Measurements from ENCODE around the gene EPHB1. TPM values are rescaled to one million over a fixed set of nuclear protein-coding genes. Genes with fewer than 3 reads are reported as not detected.
"Not testable (repeated sequence)": the region's sequence is repeated elsewhere in the genome, so short reads cannot be mapped to it uniquely, and the experiment has no call there.

The EPHB1 gene
- total RNA-seq, 4 donors from 2014 or later = 0.82 to 2.2 (median 1.2) TPM

GRCh38 chr3:134998855-134999254, 203.8 kb downstream of the EPHB1 start:
- no peak for TF ChIP-seq EP300 (IDR thresholded peaks at IDR 0.05; ENCODE audit: low read depth)
- no peak for TF ChIP-seq CTCF (IDR thresholded peaks at IDR 0.05)
- TF ChIP-seq POLR2AphosphoS5 (IDR thresholded peaks at IDR 0.05) = no peak
- TF ChIP-seq POLR2A (IDR thresholded peaks at IDR 0.05) = no peak
- 57 to 100% methylated on average over 1 to 3 of the region's 3 CpGs for WGBS, 2 donors (ENCODE audit: low coverage in 1 of 2)
- H3K27me3 ChIP-seq = no peaks in the 10 kb centered on the region
- H3K4me3 ChIP-seq = no peak overlapping the region
- DNase-seq = no peak
- no peaks in the 10 kb centered on the region for H3K36me3 ChIP-seq
- intact Hi-C loops (cut with DNase I; ENCODE audit: low total_unique reads) (no loop called here), in situ Hi-C loops (cut with MboI; ENCODE audit: low pct_ligation_motif_present in 1 of 4, low pct_unique_long_range_greater_than_20kb in 1 of 4, low sequenced_read_pairs in 3 of 4) (no loop called here)
- no peak overlapping the region for H3K27ac ChIP-seq
- no peaks in the 10 kb centered on the region for H3K4me1 ChIP-seq
- H3K9me3 ChIP-seq = no peaks in the 10 kb centered on the region

DNA sequence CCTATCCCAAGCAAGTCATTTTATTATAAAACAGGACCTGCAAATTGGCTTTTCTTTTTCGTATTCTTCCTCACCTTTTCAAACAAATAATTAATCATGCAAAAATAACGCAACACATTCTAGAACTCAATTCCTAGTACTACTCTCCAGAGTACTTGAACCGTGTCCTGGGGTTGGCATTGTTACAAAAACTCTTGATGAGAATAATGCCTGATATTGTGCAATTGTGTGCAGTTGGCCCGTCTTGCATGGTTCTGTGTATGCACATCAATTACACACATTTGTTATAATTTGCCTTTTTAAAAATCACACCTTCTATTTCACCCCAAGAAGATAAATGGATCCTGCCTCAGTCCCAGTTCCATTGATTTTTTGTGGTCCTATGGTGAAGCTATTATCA, 205.4 kb downstream of the EPHB1 start:
- no peaks in the 10 kb centered on the region for H3K9me3 ChIP-seq
- no peaks in the 10 kb centered on the region for H3K36me3 ChIP-seq
- H3K4me1 ChIP-seq = no peaks in the 10 kb centered on the region
- no peak overlapping the region for H3K27ac ChIP-seq
- in situ Hi-C loops (cut with MboI; ENCODE audit: low pct_ligation_motif_present in 1 of 4, low pct_unique_long_range_greater_than_20kb in 1 of 4, low sequenced_read_pairs in 3 of 4) = no loop called here
- 66 to 70% methylated on average over 4 of the region's 4 CpGs for WGBS, 2 donors (ENCODE audit: low coverage in 1 of 2)
- H3K27me3 ChIP-seq = no peaks in the 10 kb centered on the region
- intact Hi-C loops (cut with DNase I; ENCODE audit: low total_unique reads) = no loop called here
- TF ChIP-seq CTCF (IDR thresholded peaks at IDR 0.05) (no peak), POLR2A (IDR thresholded peaks at IDR 0.05) (no peak), EP300 (IDR thresholded peaks at IDR 0.05; ENCODE audit: low read depth) (no peak), POLR2AphosphoS5 (IDR thresholded peaks at IDR 0.05) (no peak)
- H3K4me3 ChIP-seq = no peak overlapping the region
- no peak for DNase-seq

GRCh38 chr3:135005616-135006015, 210.6 kb downstream of the EPHB1 start:
- H3K9me3 ChIP-seq; H3K36me3 ChIP-seq; in situ Hi-C loops (cut with MboI; ENCODE audit: low pct_ligation_motif_present in 1 of 4, low pct_unique_long_range_greater_than_20kb in 1 of 4, low sequenced_read_pairs in 3 of 4); DNase-seq; H3K27ac ChIP-seq; H3K4me1 ChIP-seq; H3K4me3 ChIP-seq; intact Hi-C loops (cut with DNase I; ENCODE audit: low total_unique reads); H3K27me3 ChIP-seq: not testable (repeated sequence)
- WGBS, 2 donors (ENCODE audit: low coverage in 1 of 2) = 75 to 96% methylated on average over 2 to 19 of the region's 19 CpGs

- Histone ChIP-seq H3K4me1 (no peaks in the 10 kb centered on the region), H3K36me3 (no peaks in the 10 kb centered on the region), H3K27me3 (no peaks in the 10 kb centered on the region), H3K27ac (no peak overlapping the region), H3K4me3 (no peak overlapping the region), H3K9me3 (no peaks in the 10 kb centered on the region)
- 71 to 74% methylated on average over 7 of the region's 7 CpGs for WGBS, 2 donors (ENCODE audit: low coverage in 1 of 2)
- TF ChIP-seq EP300 (IDR thresholded peaks at IDR 0.05; ENCODE audit: low read depth) (no peak), POLR2A (IDR thresholded peaks at IDR 0.05) (no peak), POLR2AphosphoS5 (IDR thresholded peaks at IDR 0.05) (no peak), CTCF (IDR thresholded peaks at IDR 0.05) (no peak)
- in situ Hi-C loops (cut with MboI; ENCODE audit: low pct_ligation_motif_present in 1 of 4, low pct_unique_long_range_greater_than_20kb in 1 of 4, low sequenced_read_pairs in 3 of 4) = no loop called here
- intact Hi-C loops (cut with DNase I; ENCODE audit: low total_unique reads) = no loop called here
- no peak for DNase-seq
Measured at GRCh38 chr3:135007607-135008006, 212.5 kb downstream of the EPHB1 start.

GRCh38 chr3:135008326-135008725, 213.3 kb downstream of the EPHB1 start:
- Histone ChIP-seq H3K4me1 (no peaks in the 10 kb centered on the region), H3K27me3 (no peaks in the 10 kb centered on the region), H3K36me3 (no peaks in the 10 kb centered on the region), H3K27ac (no peak overlapping the region), H3K4me3 (no peak overlapping the region), H3K9me3 (no peaks in the 10 kb centered on the region)
- in situ Hi-C loops (cut with MboI; ENCODE audit: low pct_ligation_motif_present in 1 of 4, low pct_unique_long_range_greater_than_20kb in 1 of 4, low sequenced_read_pairs in 3 of 4) = no loop called here
- intact Hi-C loops (cut with DNase I; ENCODE audit: low total_unique reads) = no loop called here
- DNase-seq = no peak
- WGBS, 2 donors (ENCODE audit: low coverage in 1 of 2) = 60 to 77% methylated on average over 1 to 2 of the region's 2 CpGs
- TF ChIP-seq CTCF (IDR thresholded peaks at IDR 0.05) (no peak), POLR2AphosphoS5 (IDR thresholded peaks at IDR 0.05) (no peak), POLR2A (IDR thresholded peaks at IDR 0.05) (no peak), EP300 (IDR thresholded peaks at IDR 0.05; ENCODE audit: low read depth) (no peak)

Data from transverse colon (tissue), 4 donors.